T47D (cell line): ENCODE data around the gene RNF38.
"Not testable (repeated sequence)": the region's sequence is repeated elsewhere in the genome, so short reads cannot be mapped to it uniquely, and the experiment has no call there.

Source experiments
- DNase-seq, 2 experiments: peaks; one replicate each; pipeline versions ENCODE4 v3.0.0 to v3.0.0-alpha.2; 2011 to 2012; ENCODE audit warnings: low read depth in 1 of 2, low spot score in 1 of 2
- JUND ChIP-seq: IDR thresholded peaks from 2 replicates; pipeline ENCODE4 v1.6.1; 2012; ENCODE audit warnings: low read depth
- in situ Hi-C: cut with HindIII; loops from 2 replicates; pipeline ENCODE4 v1.10.0; 2016; ENCODE audit warnings: low sequenced_read_pairs, low pct_unique_long_range_greater_than_20kb

The RNF38 gene

GRCh38 chr9:36318212-36318802, 81.8 kb downstream of the RNF38 start:
- no peak for TF ChIP-seq JUND
- no peak for DNase-seq
- in situ Hi-C loops: no loop called here

- DNase-seq: no peak
- TF ChIP-seq JUND: no peak
- in situ Hi-C loops: no loop called here
Observed at GRCh38 chr9:36317766-36318165, 82.3 kb downstream of the RNF38 start.

GRCh38 chr9:36316611-36317317, 83.3 kb downstream of the RNF38 start:
- in situ Hi-C loops: no loop called here
- no peak for TF ChIP-seq JUND
- DNase-seq: no peak

DNA sequence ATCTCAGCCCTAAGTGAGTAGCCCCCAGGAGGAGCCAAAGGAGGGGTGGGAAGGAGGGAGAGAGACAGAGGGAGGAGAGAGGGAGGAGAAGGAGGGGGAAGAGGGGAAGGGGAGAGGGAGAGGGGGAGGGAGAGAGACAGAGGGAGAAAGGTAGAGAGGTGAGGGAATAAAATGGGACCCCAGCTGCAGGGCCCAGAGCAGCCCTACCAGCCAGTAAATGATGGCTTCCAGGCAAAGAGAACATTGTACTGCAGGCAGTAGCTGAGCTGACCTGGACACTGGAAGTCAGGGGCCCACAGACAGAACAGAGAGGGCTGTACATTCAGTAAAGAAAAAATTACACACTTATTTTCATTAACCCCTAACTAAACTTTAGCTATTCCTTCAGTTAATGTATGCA, 84.0 kb downstream of the RNF38 start:
- in situ Hi-C loops: no loop called here
- no peak for DNase-seq
- TF ChIP-seq JUND: no peak

DNA sequence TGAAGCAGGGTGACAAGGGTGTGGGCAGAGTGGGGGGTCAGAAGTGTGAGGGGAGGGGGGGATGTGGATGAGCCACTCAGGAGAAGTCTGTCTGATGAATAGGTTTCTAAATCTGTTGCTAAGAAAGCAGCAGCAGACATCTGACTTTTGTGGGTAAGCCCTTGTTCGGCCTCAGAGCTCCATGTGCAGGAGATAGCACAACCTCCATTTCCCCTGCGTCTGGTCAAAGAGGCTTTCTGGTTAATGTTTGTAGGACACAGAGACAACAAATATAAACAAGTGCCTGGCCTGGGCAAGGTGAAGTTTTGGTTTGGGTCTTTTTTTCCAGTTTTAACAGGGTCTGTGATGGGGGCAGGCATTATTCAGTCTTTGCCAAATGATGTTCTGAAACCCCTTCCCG, 84.8 kb downstream of the RNF38 start:
- no peak for DNase-seq
- in situ Hi-C loops: no loop called here
- no peak for TF ChIP-seq JUND

DNA sequence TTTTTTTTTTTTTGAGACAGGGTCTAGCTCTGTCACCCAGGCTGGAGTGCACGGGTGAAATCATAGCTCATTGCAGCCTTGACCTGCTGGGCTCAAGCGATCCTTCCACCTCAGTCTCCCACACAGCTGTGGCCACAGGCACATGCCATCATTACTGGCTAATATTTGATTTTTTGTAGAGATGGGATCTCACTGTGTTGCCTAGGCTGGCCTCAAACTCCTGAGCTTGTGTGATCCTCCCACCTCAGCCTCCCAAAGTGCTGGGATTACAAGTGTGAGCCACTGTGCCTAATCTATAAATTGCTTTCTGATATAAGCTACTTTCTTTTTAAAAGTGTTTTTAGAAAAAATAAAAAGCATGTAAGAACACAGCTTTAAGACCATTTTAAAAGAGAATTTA, 85.3 kb downstream of the RNF38 start:
- no peak for DNase-seq
- in situ Hi-C loops: no loop called here
- no peak for TF ChIP-seq JUND

GRCh38 chr9:36306471-36307306, 93.4 kb downstream of the RNF38 start:
- no peak for TF ChIP-seq JUND
- DNase-seq: no peak
- in situ Hi-C loops: no loop called here

DNA sequence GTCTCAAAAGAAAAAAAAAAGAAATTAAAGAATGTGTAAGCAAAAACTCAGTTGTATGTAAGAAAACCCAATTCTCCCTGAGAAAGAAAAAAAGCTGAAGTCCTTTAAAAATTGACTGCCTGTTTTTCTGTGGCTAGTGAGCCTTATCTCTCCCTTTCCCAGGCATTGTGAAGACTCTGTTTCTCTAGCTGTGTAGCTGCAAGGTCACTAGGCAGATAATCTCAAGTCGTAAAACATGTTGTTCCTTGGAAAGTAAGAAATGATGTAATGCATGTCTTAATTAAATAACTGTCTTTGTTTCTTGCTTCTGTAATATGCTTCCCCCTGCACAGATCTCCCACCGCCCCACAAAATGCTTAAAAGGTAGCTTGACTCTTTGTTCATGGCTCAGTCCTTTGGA, 95.7 kb downstream of the RNF38 start:
- DNase-seq, in situ Hi-C loops: not testable (repeated sequence)

DNA sequence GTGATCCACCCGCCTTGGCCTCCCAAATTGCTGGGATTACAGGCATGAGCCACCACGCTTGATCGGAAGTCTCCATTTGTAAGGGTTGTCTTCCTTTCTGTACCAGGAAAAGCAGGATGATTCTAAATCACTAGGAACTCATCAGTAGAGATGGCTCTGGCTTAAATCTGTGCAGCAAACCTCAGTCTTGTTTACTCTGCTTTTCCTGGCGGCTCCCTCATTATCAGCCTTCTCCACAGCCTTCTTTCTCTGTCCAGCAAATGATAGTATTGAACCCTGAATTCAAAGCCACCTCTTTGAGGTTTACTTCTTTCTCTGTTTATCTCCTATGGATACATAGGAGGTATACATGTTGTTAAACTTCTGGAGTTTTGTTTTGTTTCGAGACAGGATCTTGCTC, 98.8 kb downstream of the RNF38 start:
- no peak for DNase-seq
- in situ Hi-C loops: no loop called here
- TF ChIP-seq JUND: no peak

DNA sequence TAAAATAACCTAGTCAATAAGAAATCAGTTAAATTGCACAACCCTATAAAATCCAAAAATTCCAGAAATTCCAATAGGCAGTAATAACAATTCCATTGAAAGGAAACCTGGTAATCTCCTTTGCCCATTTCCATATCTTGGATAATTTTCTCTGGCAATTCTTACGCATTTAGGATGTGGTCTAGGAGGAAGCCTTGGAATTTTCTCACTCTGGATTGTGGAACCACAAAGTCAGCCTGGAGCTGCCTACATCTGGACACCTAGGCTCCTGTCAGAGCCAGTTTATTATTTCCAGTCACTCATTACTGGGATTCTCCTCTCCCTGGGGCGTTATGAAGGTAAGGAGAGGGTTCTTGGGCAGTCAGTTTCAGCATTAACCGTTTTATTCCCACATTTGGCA, 101.5 kb downstream of the RNF38 start:
- in situ Hi-C loops: no loop called here
- DNase-seq: no peak
- TF ChIP-seq JUND: no peak

DNA sequence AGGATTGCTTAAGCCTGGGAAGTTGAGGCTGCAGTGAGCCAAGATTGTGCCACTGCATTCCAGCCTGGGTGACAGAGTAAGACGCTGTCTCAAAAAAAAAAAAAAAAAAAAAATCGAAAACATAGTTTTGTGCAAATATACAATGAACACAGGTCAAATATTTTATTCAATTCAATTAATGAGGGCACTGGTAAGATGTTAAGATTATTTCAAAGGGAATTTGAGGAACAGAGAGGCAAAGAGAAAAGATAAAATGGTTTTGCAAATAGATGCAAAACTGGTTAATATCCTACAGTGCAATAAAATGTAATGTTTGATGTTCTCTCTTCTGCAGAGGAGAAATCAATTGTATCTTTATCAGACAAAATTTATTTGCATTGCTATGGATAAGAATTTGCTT, 102.3 kb downstream of the RNF38 start:
- no peak for TF ChIP-seq JUND
- no peak for DNase-seq

GRCh38 chr9:36294996-36295395, 105.1 kb downstream of the RNF38 start:
- in situ Hi-C loops, DNase-seq: not testable (repeated sequence)

More for the DNA sequence above, 102.3 kb downstream of the RNF38 start:
- in situ Hi-C loops: no loop called here

DNA sequence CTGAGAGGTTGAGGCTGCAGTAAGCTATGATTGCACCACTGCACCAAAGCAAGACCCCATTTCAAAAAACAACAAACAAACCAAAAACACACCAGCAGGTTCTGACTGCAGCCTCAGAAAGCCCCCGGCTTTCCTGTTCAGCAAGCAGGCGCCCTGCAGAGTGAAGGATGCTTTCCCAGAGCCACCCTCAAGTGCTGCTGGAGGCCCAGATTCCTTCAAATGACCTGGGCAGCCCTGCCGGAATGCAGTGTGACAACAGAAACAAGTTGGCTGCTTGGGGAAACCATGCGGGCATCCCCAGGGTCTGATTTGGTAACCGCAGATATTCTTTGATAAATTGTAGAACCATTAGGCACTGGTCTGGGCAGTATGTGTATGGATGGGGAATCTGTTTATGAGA, 106.2 kb downstream of the RNF38 start:
- no peak for TF ChIP-seq JUND
- in situ Hi-C loops: no loop called here
- no peak for DNase-seq
